HepG2 (cell line): ENCODE measurements around the gene PLLP. TPM values are rescaled to one million over a fixed set of nuclear protein-coding genes. Genes with fewer than 3 reads are reported as not detected.

Experiments used
- ATAC-seq: fragments of 200-7000 bp; cut with Tn5 transposase; 3 replicates; pipeline ENCODE4 v1.9.1; 2020; ENCODE audit warnings: mild to moderate bottlenecking, moderate library complexity
- BruUV-seq: library from RNA; stranded (reverse); fragments of 400-500 nt; replicated peaks from 2 replicates; lab custom pipeline; 2021; lab: Mats Ljungman, UMichigan
- CTCF ChIA-PET: fragments of 300-600 bp; formaldehyde crosslinking; extraction: SDS; loops from one replicate; lab custom pipeline; 2021; ENCODE audit warnings: low total read pairs, inconsistent platforms, low intra/inter-chr PET ratio; lab: Yijun Ruan, JAX
- POLR2A ChIA-PET: fragments of 350-600 bp; sonication (Branson Sonifier 250); formaldehyde crosslinking; loops from one replicate; lab custom pipeline; 2020; ENCODE audit warnings: antibody characterized with exemption, inconsistent platforms; lab: Yijun Ruan, JAX
- DNase-seq: peaks from one replicate; pipeline ENCODE4 v3.0.0-alpha.2; 2015; ENCODE audit warnings: low spot score
- FAIRE-seq: peaks from 3 replicates; lab custom pipeline; 2011; peaks lifted over from hg19 to GRCh38; lab: Jason Lieb, UNC
- H2AFZ ChIP-seq: one replicate; pipeline ENCODE4 v1.6.1; 2011; ENCODE audit warnings: low read length, inconsistent platforms
- H3K27ac ChIP-seq: fragments of 300-600 bp; 3 replicates; pipeline ENCODE4 v1.8.0; 2011; ENCODE audit warnings: mixed run types, mild to moderate bottlenecking, mixed read lengths, low read length, inconsistent platforms; ENCODE audit not compliant: insufficient read depth; ENCODE audit errors: extremely low read length
- H3K27me3 ChIP-seq, 2 experiments: fragments of 200-600 bp in 1 of 2; 2 replicates in 1 of 2; 3 replicates in 1 of 2; pipeline versions ENCODE4 v1.6.0 to v1.8.0; 2011; ENCODE audit warnings: low read length in 2 of 2, mild to moderate bottlenecking in 2 of 2, moderate library complexity in 2 of 2, inconsistent platforms in 1 of 2; ENCODE audit not compliant: insufficient read depth in 2 of 2, control insufficient read depth in 1 of 2
- H3K36me3 ChIP-seq, 2 experiments: fragments of 200-600 bp in 1 of 2; replicated peaks in 1 of 2; 2 replicates in 1 of 2; 3 replicates in 1 of 2; pipeline versions ENCODE4 v1.5.1 to v1.8.0; 2011; ENCODE audit warnings: low read length in 2 of 2, inconsistent platforms in 1 of 2; ENCODE audit not compliant: insufficient read depth in 2 of 2, control insufficient read depth in 1 of 2
- H3K4me1 ChIP-seq: 2 replicates; pipeline ENCODE4 v1.5.1; 2012; ENCODE audit warnings: low read length, inconsistent platforms; ENCODE audit not compliant: insufficient read depth
- H3K4me2 ChIP-seq: 2 replicates; pipeline ENCODE4 v1.6.0; 2011; ENCODE audit warnings: low read depth, low read length, inconsistent platforms
- H3K4me3 ChIP-seq, 3 experiments: fragments of 200-600 bp in 1 of 3; sonication (generic), shearing (Covaris generic) in 1 of 3; replicated peaks in 1 of 3; 2 replicates each; pipeline ENCODE4 v1.5.1; 2011 to 2016; ENCODE audit warnings: low read length in 3 of 3, inconsistent platforms in 2 of 3, low read depth in 2 of 3, mild to moderate bottlenecking in 2 of 3, control low read depth in 1 of 3, mixed read lengths in 1 of 3; ENCODE audit not compliant: insufficient read depth in 1 of 3
- H3K79me2 ChIP-seq: one replicate; pipeline ENCODE4 v1.6.1; 2011; ENCODE audit warnings: low read length, inconsistent platforms; ENCODE audit not compliant: insufficient read depth
- H3K9ac ChIP-seq: 2 replicates; pipeline ENCODE4 v1.6.0; 2011; ENCODE audit warnings: mild to moderate bottlenecking, low read depth, low read length, inconsistent platforms; ENCODE audit not compliant: insufficient read depth
- H3K9me3 ChIP-seq: 2 replicates; pipeline ENCODE4 v1.5.1; 2012; ENCODE audit warnings: mild to moderate bottlenecking, low read length
- H4K20me1 ChIP-seq: 2 replicates; pipeline ENCODE4 v1.6.0; 2011; ENCODE audit warnings: inconsistent platforms, mild to moderate bottlenecking, low read length, moderate library complexity; ENCODE audit not compliant: insufficient read depth
- AGO2 ChIP-seq: fragments of 200-400 bp; formaldehyde crosslinking; optimal IDR thresholded peaks from 2 replicates; pipeline ENCODE3; 2017; ENCODE audit warnings: mild to moderate bottlenecking, low read depth, low read length, moderate library complexity
- RCOR2 ChIP-seq: IDR thresholded peaks from 2 replicates; pipeline ENCODE4 v1.6.1; 2016; ENCODE audit warnings: missing biosample characterization, missing genetic modification reagents
- ZNF225 ChIP-seq: sonication (generic); formaldehyde crosslinking; IDR thresholded peaks from 2 replicates; pipeline ENCODE4 v1.4.0; 2020; ENCODE audit warnings: mild to moderate bottlenecking, missing genetic modification reagents
- ZNF281 ChIP-seq: sonication (generic); formaldehyde crosslinking; IDR thresholded peaks from 2 replicates; pipeline ENCODE4 v1.4.0; 2020; ENCODE audit warnings: missing genetic modification reagents, borderline replicate concordance
- ZNF317 ChIP-seq: sonication (generic); formaldehyde crosslinking; IDR thresholded peaks from 2 replicates; pipeline ENCODE4 v1.5.0; 2020; ENCODE audit warnings: mild to moderate bottlenecking, missing genetic modification reagents
- ZNF563 ChIP-seq: sonication (generic); formaldehyde crosslinking; IDR thresholded peaks from 2 replicates; pipeline ENCODE4 v1.8.0; 2022; ENCODE audit warnings: mild to moderate bottlenecking, moderate library complexity, missing genetic modification reagents
- WGBS: methylation state at CpG from one replicate; pipeline ENCODE4 v1.1.6; 2017; ENCODE audit warnings: low lambda C conversion rate; 5-methylcytosine and 5-hydroxymethylcytosine counted together
- in situ Hi-C: cut with HindIII; loops from 2 replicates; pipeline ENCODE4 v1.10.0; 2017; ENCODE audit warnings: low pct_unique_long_range_greater_than_20kb; ENCODE audit not compliant: extremely low pct_ligation_motif_present
- intact Hi-C: fragments of 100-400 bp; cut with micrococcal nuclease; formaldehyde crosslinking; loops from one replicate; pipeline ENCODE4 v1.10.0; 2022; ENCODE audit not compliant: unreplicated experiment
- polyA plus RNA-seq, 8 experiments: library from polyadenylated mRNA; depleted of rRNA in 3 of 8; stranded (reverse) in 7 of 8; unstranded in 1 of 8; fragments of >200 nt; fragmentation: Illumina TruSeq in 4 of 8; extraction: Trizol in 4 of 8; gene quantifications; 2 replicates each; pipeline versions ENCODE4 v1.2.1 to v1.2.3, GENCODE V29; 2011 to 2016; ENCODE audit warnings: low read depth in 4 of 8, missing spikeins in 1 of 8, mixed read lengths in 1 of 8; ENCODE audit not compliant: insufficient read depth in 1 of 8
- total RNA-seq, 5 experiments: library from RNA; depleted of rRNA; stranded (reverse); fragments of >200 nt; fragmentation: Illumina TruSeq; extraction: Trizol; gene quantifications; 2 replicates each; pipeline ENCODE4 v1.2.3, GENCODE V29; 2016; ENCODE audit warnings: low read depth in 1 of 5
- TF ChIP-seq, protein P1 (sequence below): sonication (generic); formaldehyde crosslinking; conservative IDR thresholded peaks from 2 replicates; pipeline ENCODE4 v1.4.0; 2020; ENCODE audit warnings: mild to moderate bottlenecking, missing genetic modification reagents, moderate library complexity
- TF ChIP-seq, protein P2 (sequence below): sonication (generic); formaldehyde crosslinking; IDR thresholded peaks from 2 replicates; pipeline ENCODE4 v1.4.0; 2020; ENCODE audit warnings: missing genetic modification reagents

PLLP gene
- total and polyA plus RNA-seq, 2 of the 13 experiments (the other 11 are each of a cell fraction or from before 2014, with no cell fraction given): 60.6 to 127 TPM

GRCh38 chr16:57271063-57271345, 13.5 kb downstream of the PLLP start:
- H4K20me1 ChIP-seq: peaks cover 16% of the 10 kb centered on the region
- peaks cover 41% of the 10 kb centered on the region for H3K79me2 ChIP-seq
- no peaks in the 10 kb centered on the region for H3K27me3 ChIP-seq
- no peak for DNase-seq
- no peak for FAIRE-seq
- H2AFZ ChIP-seq: no peak overlapping the region
- 93% methylated on average over 6 of the region's 7 CpGs for WGBS
- no TSS peak for BruUV-seq
- H3K4me2 ChIP-seq: no peak overlapping the region
- CTCF ChIA-PET: no interaction called here
- no peak overlapping the region for H3K27ac ChIP-seq
- H3K36me3 ChIP-seq: peaks cover 3% of the 10 kb centered on the region in 2 experiments; a peak in 3 of 5 replicates
- peaks cover 100% of the 10 kb centered on the region for H3K4me1 ChIP-seq
- intact Hi-C loops: no loop called here
- no peaks in the 10 kb centered on the region for H3K9me3 ChIP-seq
- TF ChIP-seq ZNF563 (0 out of 2 replicates have a peak, but pooled peaks have one; percentile 44), RCOR2 (CRISPR knock-in tag) (no peak)
- in situ Hi-C loops: no loop called here
- H3K4me3 ChIP-seq: no peak overlapping the region
- H3K9ac ChIP-seq: no peak overlapping the region
- no peak for ATAC-seq
- POLR2A ChIA-PET: interaction anchor here (4.0 kb wide), 1 partner anchor 9 kb away, joined by 19 read pairs; no protein-coding TSS in a partner anchor

DNA sequence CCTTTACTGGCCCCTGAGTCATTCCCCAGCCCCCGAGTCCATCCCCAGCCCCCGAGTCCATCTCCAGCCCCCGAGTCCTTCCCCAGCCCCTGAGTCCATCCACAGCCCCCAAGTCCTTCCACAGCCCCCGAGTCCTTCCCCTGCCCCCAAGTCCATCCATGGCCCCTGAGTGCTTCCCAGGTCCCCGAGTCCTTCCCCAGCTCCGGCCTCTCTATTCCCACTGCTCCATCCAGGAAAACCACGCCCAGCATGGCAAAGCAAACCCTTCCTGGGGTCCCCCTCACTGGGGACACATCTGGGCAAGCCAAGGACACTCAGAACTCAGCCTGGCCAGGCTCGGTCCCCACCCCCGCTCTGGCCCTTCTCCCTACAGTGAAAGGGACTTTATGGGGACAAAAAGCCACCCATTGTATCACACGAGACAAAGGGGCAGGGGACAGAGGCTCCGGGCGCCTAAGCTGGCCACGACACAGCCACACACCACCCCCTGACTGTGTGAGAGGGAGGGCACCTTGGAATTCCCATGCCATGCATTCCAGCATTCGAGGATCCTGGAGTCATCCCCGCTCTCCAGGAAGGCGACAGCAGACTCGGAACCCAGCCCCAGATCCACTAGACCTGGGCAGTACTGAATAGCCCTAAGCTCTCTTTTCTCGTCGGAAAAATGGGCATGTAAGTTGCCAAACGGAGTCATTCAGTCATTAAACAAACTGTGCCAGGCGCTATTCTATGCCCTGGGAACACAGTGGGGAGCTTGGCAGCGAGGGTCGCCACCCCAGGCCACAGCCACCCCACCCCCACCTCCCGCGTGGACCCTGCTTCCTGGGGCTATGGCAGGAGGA, 14.0 kb downstream of the PLLP start:
- Histone ChIP-seq H3K4me2 (no peak overlapping the region), H3K79me2 (peaks cover 36% of the 10 kb centered on the region), H3K27me3 (no peaks in the 10 kb centered on the region), H4K20me1 (peaks cover 16% of the 10 kb centered on the region), H3K9ac (no peak overlapping the region), H3K27ac (no peak overlapping the region), H2AFZ (no peak overlapping the region), H3K36me3 (peaks cover 4% of the 10 kb centered on the region in 2 experiments; a peak in 3 of 5 replicates), H3K4me3 (no peak overlapping the region), H3K4me1 (peaks cover 95% of the 10 kb centered on the region), H3K9me3 (no peaks in the 10 kb centered on the region)
- intact Hi-C loops (no loop called here), in situ Hi-C loops (no loop called here)
- FAIRE-seq: no peak
- POLR2A ChIA-PET: interaction anchor here (1.1 to 4.0 kb wide), 3 partner anchors 9 to 25 kb away, joined by 4 to 19 read pairs (median 8); partner anchors contain the start of gene ARL2BP
- ATAC-seq: no peak
- no TSS peak for BruUV-seq
- WGBS: 86% methylated on average over 21 of the region's 25 CpGs
- DNase-seq: no peak
- CTCF ChIA-PET: no interaction called here
- TF ChIP-seq ZNF225 (CRISPR knock-in tag) (no peak), ZNF317 (CRISPR knock-in tag) (no peak), AGO2 (peak; percentile 16), ZNF281 (CRISPR knock-in tag) (0 out of 2 replicates have a peak, but pooled peaks have one; percentile 28)
- TF ChIP-seq, protein P1, sequence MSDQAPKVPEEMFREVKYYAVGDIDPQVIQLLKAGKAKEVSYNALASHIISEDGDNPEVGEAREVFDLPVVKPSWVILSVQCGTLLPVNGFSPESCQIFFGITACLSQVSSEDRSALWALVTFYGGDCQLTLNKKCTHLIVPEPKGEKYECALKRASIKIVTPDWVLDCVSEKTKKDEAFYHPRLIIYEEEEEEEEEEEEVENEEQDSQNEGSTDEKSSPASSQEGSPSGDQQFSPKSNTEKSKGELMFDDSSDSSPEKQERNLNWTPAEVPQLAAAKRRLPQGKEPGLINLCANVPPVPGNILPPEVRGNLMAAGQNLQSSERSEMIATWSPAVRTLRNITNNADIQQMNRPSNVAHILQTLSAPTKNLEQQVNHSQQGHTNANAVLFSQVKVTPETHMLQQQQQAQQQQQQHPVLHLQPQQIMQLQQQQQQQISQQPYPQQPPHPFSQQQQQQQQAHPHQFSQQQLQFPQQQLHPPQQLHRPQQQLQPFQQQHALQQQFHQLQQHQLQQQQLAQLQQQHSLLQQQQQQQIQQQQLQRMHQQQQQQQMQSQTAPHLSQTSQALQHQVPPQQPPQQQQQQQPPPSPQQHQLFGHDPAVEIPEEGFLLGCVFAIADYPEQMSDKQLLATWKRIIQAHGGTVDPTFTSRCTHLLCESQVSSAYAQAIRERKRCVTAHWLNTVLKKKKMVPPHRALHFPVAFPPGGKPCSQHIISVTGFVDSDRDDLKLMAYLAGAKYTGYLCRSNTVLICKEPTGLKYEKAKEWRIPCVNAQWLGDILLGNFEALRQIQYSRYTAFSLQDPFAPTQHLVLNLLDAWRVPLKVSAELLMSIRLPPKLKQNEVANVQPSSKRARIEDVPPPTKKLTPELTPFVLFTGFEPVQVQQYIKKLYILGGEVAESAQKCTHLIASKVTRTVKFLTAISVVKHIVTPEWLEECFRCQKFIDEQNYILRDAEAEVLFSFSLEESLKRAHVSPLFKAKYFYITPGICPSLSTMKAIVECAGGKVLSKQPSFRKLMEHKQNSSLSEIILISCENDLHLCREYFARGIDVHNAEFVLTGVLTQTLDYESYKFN (CRISPR knock-in tag): no peak
- TF ChIP-seq, protein P2, sequence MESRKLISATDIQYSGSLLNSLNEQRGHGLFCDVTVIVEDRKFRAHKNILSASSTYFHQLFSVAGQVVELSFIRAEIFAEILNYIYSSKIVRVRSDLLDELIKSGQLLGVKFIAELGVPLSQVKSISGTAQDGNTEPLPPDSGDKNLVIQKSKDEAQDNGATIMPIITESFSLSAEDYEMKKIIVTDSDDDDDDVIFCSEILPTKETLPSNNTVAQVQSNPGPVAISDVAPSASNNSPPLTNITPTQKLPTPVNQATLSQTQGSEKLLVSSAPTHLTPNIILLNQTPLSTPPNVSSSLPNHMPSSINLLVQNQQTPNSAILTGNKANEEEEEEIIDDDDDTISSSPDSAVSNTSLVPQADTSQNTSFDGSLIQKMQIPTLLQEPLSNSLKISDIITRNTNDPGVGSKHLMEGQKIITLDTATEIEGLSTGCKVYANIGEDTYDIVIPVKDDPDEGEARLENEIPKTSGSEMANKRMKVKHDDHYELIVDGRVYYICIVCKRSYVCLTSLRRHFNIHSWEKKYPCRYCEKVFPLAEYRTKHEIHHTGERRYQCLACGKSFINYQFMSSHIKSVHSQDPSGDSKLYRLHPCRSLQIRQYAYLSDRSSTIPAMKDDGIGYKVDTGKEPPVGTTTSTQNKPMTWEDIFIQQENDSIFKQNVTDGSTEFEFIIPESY (CRISPR knock-in tag): peak; percentile 61
